ENCODE measurements around the gene PLA2G15. TPM values are rescaled to one million over a fixed set of nuclear protein-coding genes. Genes with fewer than 3 reads are reported as not detected.
A peak's percentile ranks its signal among the peaks of the same experiment; 100 is the strongest.

PLA2G15 gene
- total RNA-seq, 1 donor from 2014 or later: 23.0 TPM

GRCh38 chr16:68232335-68232734 lies 12.8 kb upstream of the PLA2G15 start:
- DNase-seq (ENCODE audit: low read depth in 2 of 2): no peak

DNA sequence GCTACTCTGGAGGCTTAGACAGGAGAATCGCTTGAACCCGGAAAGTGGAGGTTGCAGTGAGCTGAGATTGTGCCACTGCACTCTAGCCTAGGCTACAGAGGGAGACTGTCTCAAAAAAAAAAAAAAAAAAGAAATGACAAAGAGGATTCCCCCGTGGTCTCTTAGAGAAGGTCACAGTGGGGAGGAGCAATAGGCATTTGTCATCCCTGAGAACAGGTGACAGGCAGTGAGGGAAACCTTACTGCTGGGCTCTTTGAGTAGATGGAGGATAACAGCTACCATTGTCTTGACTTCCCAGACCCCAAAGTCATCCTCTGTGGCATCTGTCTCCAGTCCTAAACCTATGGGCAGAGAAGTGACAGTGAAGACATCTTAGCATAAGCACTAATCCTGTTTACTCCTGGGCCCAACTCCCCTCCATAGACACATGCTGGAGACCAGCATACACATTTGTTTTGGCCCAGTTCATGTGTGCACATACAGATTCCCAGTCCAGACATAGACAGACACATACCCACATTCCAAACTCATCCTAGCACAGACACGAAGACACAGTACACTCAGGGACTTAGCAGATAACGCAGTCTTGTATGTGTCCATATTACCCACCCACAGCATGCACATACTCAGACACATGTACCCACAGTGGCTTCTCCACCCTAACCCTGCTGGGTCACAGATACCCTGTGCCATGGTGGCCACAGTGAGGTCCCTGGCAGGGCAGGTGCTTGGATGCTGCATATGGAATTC lies 11.9 kb upstream of the PLA2G15 start:
- DNase-seq (ENCODE audit: low read depth in 2 of 2): no peak

- no peak for DNase-seq (ENCODE audit: low read depth in 2 of 2)
Measured at GRCh38 chr16:68233835-68234187, 11.4 kb upstream of the PLA2G15 start.

DNA sequence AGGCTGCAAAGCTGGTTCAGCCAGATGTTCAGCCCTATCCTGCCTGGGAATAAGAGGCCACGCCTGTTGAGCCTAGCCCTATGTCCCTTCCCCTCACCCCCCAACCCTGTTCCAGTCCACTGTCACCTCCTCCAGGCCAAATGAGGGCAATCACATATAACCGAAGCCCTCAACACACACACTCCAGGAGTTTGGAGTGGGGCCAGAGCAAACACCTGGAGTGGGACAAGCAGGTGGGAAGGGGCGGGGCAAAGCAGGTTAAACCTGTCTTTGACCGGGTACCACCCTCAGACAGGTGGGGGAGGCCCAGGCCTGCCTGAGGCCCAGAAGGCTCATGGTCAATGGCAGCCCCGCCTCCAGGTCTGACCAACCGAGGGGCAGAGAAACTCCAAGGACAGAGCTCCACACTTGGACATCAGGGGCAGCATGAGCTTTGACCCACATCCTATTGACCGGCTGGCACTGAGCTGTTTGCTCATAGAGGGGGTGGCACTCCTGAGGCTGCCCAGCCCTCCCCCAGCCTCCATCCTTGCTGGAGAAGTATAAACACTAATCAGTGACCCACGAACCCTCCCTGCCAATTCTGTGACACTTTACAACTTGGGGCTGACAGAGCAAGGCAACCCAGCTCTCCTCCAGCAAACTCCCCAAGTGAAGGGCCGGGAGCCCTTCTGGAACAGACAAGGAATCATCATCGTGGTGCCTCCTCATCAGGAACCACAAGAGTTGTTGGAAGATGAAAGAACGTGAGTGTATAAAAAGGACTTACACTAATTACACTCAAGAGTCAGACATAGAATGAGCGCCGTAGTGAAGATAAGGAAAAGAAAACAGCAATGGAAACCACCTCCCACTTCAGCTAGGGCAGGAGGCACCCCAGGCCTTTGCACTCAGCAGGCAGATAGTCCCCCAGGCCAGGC lies 10.7 kb upstream of the PLA2G15 start:
- no peak for DNase-seq (ENCODE audit: low read depth in 2 of 2)

DNA sequence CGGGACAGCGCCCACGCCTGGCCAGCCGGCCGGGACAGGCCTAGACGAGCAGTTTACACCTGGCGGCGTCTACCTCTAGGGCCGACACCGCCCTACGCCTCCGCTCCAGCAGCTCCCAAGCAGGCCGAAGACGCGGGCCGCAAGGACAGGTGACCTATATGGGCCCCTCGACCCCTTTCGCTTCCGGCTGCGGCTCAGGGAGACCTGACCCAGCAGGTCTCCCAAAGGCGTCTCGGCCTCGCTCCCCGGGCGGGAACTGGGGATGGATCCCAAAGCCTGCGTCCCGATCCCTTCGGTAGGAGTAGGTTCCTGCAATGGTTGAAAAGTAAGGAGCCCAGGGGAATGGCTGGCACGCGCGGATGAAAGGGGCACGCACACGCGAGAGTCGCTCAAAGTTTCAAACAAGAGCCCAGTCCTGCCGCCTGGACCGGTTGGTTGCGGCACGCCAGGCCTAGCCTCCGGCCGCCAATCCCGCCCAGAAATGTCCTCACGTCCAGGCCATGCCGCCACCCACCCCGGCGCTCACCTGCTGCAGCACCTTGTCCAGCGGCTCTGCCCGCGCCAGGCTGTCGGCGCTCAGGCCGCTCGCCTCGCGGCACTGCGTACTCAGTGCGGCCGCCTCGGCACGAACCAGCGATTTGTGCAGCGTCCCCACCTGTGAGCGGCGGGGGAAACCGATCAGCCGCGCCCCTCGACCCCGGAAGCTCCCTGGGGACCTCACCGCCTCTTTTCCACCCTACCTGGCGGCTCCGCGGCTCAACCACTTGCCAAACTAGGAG lies 9.9 kb upstream of the PLA2G15 start:
- no peak for DNase-seq (ENCODE audit: low read depth in 2 of 2)

DNA sequence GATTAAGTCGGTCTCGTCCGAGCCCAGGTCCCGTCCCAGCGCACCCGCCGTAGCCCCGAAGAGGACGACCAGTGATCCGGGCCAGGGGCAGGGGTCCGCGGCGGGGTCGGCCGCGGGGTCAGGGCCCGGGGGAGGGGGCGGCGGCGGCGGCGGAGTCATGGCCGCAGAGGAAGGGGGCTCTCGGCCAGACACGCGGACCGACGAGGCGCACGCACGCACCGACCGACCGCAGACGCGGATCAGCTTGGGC lies 9.4 kb upstream of the PLA2G15 start, which contains the start of gene ESRP2:
TSS of gene ESRP2 (minus strand) at position 241 of the 250 bp plus-strand sequence. CDS start at position 159, 82 bp downstream.
- no peak for DNase-seq (ENCODE audit: low read depth in 2 of 2)

GRCh38 chr16:68236137-68236825 lies 8.9 kb upstream of the PLA2G15 start:
- peak in 1 of 2 donors; percentile 48 for DNase-seq (ENCODE audit: low read depth in 2 of 2)

DNA sequence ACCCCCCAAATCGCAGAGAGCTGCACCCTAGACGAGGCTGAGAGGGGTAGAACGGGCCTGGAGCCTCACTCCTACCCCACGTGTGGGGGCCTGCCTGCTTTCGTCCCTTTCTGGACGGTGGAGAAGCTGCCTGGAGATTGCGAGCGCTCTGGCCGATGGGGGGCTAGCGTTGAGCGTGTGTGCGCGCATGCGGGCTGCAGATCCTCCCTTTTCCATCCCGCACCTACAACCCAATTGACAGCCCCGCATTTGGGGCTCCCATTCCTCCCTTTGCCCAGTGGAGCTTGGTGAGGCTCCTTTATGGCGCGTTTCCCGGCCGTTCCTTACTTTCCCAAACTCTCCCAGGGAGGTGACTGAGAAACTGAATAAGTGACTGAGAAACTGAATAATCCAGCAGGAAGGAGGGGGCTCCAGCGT lies 8.3 kb upstream of the PLA2G15 start:
- peak in 1 of 2 donors; percentile 47 for DNase-seq (ENCODE audit: low read depth in 2 of 2)

DNA sequence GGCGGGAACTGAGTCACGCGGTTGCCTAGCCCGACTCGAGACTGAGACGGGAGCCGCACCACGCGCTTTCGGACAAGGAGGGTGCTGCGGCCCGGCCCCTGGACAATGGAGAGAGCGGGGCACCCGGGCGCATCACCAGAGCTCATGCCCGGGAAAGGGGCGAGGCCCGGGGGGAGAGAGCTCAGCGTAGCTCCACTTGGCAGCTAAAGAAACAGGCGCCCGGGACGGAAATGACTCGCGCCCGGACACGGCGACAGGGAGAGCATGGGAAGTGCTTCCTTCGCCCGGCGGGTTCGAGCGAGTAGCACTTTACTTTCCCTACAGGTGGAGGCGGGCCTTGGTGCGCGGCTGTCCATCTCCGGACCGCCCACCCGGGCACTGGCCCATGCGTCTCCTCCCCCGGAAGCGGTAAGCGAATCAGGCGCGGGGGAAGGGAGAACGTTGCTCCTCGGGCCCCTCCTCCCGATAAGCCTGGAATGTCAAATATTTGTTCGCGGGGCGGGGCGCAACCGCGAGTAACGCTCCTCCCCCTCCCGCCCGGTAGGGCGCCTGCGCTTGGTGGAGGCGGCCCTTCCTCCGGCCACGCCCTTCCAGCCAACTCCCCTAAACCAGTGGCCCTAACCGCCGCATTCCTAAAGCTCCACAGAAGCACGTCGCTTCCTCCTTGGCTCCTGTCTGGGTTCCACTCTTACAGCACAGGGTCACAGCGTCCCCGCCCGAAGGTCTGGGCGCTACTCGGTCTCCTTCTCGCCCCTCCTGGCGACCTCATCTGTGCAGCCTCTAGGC lies 7.7 kb upstream of the PLA2G15 start:
- peak; percentile 97 to 98 for DNase-seq (ENCODE audit: low read depth in 2 of 2)

GRCh38 chr16:68238029-68238345 lies 7.2 kb upstream of the PLA2G15 start:
- no peak for DNase-seq (ENCODE audit: low read depth in 2 of 2)

GRCh38 chr16:68242085-68242484 lies 3.1 kb upstream of the PLA2G15 start:
- no peak for DNase-seq (ENCODE audit: low read depth in 2 of 2)

GRCh38 chr16:68242926-68243858 lies 2.0 kb upstream of the PLA2G15 start:
- no peak for DNase-seq (ENCODE audit: low read depth in 2 of 2)

GRCh38 chr16:68244481-68244902 lies 681 bp upstream of the PLA2G15 start:
- DNase-seq (ENCODE audit: low read depth in 2 of 2): no peak

GRCh38 chr16:68246121-68246520 lies 948 bp downstream of the PLA2G15 start:
- DNase-seq (ENCODE audit: low read depth in 2 of 2): no peak

GRCh38 chr16:68246666-68247065 lies 1.5 kb downstream of the PLA2G15 start:
- DNase-seq (ENCODE audit: low read depth in 2 of 2): no peak

DNA sequence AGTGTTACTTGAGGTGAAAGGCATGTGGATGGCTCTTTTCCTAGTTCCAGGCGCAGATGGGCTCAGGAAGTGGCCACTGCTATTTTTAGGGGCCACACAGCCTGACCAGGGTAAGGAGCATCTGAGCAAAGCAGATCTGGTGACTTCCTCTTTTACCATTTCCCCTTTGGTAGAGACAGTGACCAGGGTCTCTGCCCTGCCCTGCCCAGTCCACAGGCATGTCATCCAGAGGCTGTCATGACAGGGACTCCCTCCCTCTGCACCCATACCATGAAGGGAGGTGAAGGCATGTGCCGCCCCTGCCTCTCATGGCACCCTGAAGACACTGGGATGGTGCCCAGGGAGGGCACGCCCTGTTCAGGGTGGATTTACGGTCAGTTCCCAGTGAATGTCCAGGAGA lies 2.2 kb downstream of the PLA2G15 start:
- no peak for DNase-seq (ENCODE audit: low read depth in 2 of 2)

DNA sequence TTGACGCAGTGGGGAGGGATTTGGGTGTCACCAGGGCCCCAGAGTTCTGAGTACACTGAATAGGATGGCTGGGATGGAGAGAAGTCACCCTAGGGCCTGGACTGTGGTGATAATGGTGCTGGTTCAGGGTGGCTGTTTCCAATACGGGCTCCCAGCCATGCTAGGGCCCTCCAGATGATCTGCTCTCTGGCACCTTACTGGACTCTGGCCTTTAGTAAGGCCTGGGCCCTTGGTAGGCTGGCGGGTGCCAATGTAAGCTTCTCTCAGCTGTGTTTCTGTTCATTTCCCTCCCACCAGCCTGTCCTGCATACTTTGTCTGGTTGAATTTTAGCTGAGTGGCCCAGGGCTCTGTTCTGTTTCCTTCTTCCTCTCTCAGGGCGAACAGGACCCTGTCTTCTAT lies 2.8 kb downstream of the PLA2G15 start:
- DNase-seq (ENCODE audit: low read depth in 2 of 2): no peak

DNA sequence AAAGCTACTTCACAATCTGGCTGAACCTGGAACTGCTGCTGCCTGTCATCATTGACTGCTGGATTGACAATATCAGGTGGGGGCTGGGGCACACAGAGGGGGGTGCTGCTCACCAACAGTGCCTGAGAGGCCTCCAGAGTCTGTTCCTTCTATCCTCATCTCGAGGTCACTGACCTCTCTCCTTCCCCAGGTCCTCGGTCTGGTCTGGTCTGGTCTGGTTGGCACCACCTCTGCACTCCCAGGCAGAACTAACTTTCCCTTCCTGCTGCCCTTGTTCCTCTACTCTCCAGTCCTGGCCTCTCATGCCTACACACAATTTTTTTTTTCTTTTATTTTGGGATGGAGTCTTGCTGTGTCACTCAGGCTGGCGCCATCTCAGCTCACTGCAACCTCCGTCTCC lies 4.2 kb downstream of the PLA2G15 start:
- no peak for DNase-seq (ENCODE audit: low read depth in 2 of 2)

DNA sequence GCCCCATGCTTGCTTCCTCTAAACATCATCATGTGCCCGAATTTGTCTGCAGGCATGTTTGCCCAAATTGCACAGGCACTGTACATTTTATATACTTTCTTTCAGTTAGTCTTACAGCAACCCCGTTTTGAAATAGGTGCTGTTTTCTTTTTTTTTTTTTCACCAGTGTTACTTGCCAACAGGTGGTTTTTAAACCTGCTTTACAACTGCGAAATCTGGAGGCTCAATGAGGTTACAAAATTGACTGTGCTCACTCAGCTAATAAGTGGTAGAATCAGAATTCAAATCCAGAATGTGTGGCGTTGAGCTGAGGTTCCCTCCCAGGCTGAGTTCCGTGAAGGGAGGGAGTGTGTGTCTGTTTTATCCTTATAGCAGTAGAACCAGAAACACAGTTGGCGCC lies 5.8 kb downstream of the PLA2G15 start:
- no peak for DNase-seq (ENCODE audit: low read depth in 2 of 2)

- DNase-seq (ENCODE audit: low read depth in 2 of 2): no peak
Measured at GRCh38 chr16:68251832-68252231, 6.7 kb downstream of the PLA2G15 start.
